ENCODE data around the gene CWC25. TPM values are rescaled to one million over a fixed set of nuclear protein-coding genes. Genes with fewer than 3 reads are reported as not detected.

CWC25 gene
- total and polyA plus RNA-seq, 2 of the 13 experiments (the other 11 are each of a cell fraction or from before 2014, with no cell fraction given) = 15.6 to 22.7 TPM

- TF ChIP-seq, protein P1, sequence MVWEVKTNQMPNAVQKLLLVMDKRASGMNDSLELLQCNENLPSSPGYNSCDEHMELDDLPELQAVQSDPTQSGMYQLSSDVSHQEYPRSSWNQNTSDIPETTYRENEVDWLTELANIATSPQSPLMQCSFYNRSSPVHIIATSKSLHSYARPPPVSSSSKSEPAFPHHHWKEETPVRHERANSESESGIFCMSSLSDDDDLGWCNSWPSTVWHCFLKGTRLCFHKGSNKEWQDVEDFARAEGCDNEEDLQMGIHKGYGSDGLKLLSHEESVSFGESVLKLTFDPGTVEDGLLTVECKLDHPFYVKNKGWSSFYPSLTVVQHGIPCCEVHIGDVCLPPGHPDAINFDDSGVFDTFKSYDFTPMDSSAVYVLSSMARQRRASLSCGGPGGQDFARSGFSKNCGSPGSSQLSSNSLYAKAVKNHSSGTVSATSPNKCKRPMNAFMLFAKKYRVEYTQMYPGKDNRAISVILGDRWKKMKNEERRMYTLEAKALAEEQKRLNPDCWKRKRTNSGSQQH (CRISPR knock-in tag; IDR thresholded peaks at IDR 0.05; ENCODE audit: low read depth) = peak; percentile 98
- TF ChIP-seq, protein P2, sequence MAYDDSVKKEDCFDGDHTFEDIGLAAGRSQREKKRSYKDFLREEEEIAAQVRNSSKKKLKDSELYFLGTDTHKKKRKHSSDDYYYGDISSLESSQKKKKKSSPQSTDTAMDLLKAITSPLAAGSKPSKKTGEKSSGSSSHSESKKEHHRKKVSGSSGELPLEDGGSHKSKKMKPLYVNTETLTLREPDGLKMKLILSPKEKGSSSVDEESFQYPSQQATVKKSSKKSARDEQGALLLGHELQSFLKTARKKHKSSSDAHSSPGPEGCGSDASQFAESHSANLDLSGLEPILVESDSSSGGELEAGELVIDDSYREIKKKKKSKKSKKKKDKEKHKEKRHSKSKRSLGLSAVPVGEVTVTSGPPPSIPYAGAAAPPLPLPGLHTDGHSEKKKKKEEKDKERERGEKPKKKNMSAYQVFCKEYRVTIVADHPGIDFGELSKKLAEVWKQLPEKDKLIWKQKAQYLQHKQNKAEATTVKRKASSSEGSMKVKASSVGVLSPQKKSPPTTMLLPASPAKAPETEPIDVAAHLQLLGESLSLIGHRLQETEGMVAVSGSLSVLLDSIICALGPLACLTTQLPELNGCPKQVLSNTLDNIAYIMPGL (CRISPR knock-in tag; IDR thresholded peaks at IDR 0.05; ENCODE audit: borderline replicate concordance in 1 of 2, low read depth in 1 of 2) = peak; percentile 75 to 93
- TF ChIP-seq ZSCAN5A (CRISPR knock-in tag; IDR thresholded peaks at IDR 0.05; ENCODE audit: borderline replicate concordance) (peak; percentile 69; the same call in 1 of the 2 replicates), FOXA1 (IDR thresholded peaks at IDR 0.05) (no peak), FOXA1 (CRISPR knock-in tag; IDR thresholded peaks at IDR 0.05) (no peak; the same call in 1 of the 2 replicates), RBM39 (IDR thresholded peaks at IDR 0.05; ENCODE audit: low read depth, low read length, poor library complexity, severe bottlenecking) (peak; percentile 96), ZBTB7A (CRISPR knock-in tag; IDR thresholded peaks at IDR 0.05) (0 out of 2 replicates have a peak, but pooled peaks have one; percentile 19), ZNF687 (CRISPR knock-in tag; IDR thresholded peaks at IDR 0.05) (peak; percentile 74), BRCA1 (CRISPR knock-in tag; IDR thresholded peaks at IDR 0.05) (0 out of 2 replicates have a peak, but pooled peaks have one; percentile 34), RARG (CRISPR knock-in tag; IDR thresholded peaks at IDR 0.05; ENCODE audit: low read depth) (0 out of 2 replicates have a peak, but pooled peaks have one; percentile 18), ZC3H4 (CRISPR knock-in tag; IDR thresholded peaks at IDR 0.05; ENCODE audit: borderline replicate concordance) (peak; percentile 96; the same call in 1 of the 2 replicates), ZNF891 (CRISPR knock-in tag; IDR thresholded peaks at IDR 0.05) (no peak), THAP8 (CRISPR knock-in tag; IDR thresholded peaks at IDR 0.05; ENCODE audit: borderline replicate concordance) (no peak)
- TF ChIP-seq, protein P3, sequence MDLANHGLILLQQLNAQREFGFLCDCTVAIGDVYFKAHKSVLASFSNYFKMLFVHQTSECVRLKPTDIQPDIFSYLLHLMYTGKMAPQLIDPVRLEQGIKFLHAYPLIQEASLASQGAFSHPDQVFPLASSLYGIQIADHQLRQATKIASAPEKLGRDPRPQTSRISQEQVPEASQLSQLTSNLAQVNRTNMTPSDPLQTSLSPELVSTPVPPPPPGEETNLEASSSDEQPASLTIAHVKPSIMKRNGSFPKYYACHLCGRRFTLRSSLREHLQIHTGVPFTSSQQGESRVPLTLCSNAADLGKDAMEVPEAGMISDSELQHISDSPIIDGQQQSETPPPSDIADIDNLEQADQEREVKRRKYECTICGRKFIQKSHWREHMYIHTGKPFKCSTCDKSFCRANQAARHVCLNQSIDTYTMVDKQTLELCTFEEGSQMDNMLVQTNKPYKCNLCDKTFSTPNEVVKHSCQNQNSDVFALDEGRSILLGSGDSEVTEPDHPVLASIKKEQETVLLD (CRISPR knock-in tag; IDR thresholded peaks at IDR 0.05; ENCODE audit: low read depth) = peak; percentile 97
- TF ChIP-seq, protein P4, sequence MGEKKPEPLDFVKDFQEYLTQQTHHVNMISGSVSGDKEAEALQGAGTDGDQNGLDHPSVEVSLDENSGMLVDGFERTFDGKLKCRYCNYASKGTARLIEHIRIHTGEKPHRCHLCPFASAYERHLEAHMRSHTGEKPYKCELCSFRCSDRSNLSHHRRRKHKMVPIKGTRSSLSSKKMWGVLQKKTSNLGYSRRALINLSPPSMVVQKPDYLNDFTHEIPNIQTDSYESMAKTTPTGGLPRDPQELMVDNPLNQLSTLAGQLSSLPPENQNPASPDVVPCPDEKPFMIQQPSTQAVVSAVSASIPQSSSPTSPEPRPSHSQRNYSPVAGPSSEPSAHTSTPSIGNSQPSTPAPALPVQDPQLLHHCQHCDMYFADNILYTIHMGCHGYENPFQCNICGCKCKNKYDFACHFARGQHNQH (CRISPR knock-in tag; IDR thresholded peaks at IDR 0.05) = peak; percentile 85
These were observed 25.5 kb downstream of the CWC25 start, which contains the start of gene PIP4K2B (continued) for GRCh38 chr17:38799501-38800236.

All from HepG2 (cell line).